HEK293 (cell line): ENCODE results near the gene C17orf67.
A peak's percentile ranks its signal among the peaks of the same experiment; 100 is the strongest.

ENCODE experiments used
- CTCF ChIA-PET: fragments of 350-600 bp; formaldehyde crosslinking; extraction: SDS; loops from one replicate; lab custom pipeline; 2021; ENCODE audit warnings: antibody characterized with exemption; lab: Yijun Ruan, JAX
- POLR2A ChIA-PET: fragments of 300-600 bp; formaldehyde crosslinking; extraction: SDS; loops from one replicate; lab custom pipeline; 2020; ENCODE audit warnings: antibody characterized with exemption, inconsistent platforms; lab: Yijun Ruan, JAX
- H3K27ac ChIP-seq: fragments of 200-500 bp; sonication (Bioruptor generic); 2 replicates; pipeline ENCODE4 v1.5.1; 2014; ENCODE audit warnings: low read depth, low read length, control low read depth, inconsistent platforms; ENCODE audit errors: extremely low read depth
- H3K36me3 ChIP-seq, 2 experiments: fragments of 200-500 bp in 1 of 2; sonication (Bioruptor generic) in 1 of 2; 1 replicate in 1 of 2; 2 replicates in 1 of 2; pipeline ENCODE4 v1.5.1; 2014 to 2017; ENCODE audit warnings: inconsistent platforms in 2 of 2, low read length in 2 of 2; ENCODE audit not compliant: control insufficient read depth in 2 of 2, insufficient read depth in 1 of 2
- H3K4me1 ChIP-seq: fragments of 200-500 bp; sonication (Bioruptor generic); 2 replicates; pipeline ENCODE4 v1.5.1; 2014; ENCODE audit warnings: mild to moderate bottlenecking, low read length, inconsistent platforms; ENCODE audit not compliant: control insufficient read depth, insufficient read depth
- H3K4me3 ChIP-seq: 2 replicates; pipeline ENCODE4 v1.5.1; 2011; ENCODE audit warnings: low read depth, mild to moderate bottlenecking, control low read depth, low read length, moderate library complexity
- H3K9me3 ChIP-seq: fragments of 200-500 bp; sonication (Bioruptor generic); 2 replicates; pipeline ENCODE4 v1.5.1; 2014; ENCODE audit warnings: low read depth, low read length, inconsistent platforms; ENCODE audit not compliant: control insufficient read depth, insufficient read depth
- HIC1 ChIP-seq: fragments of 450-650 bp; formaldehyde crosslinking; IDR thresholded peaks from 2 replicates; pipeline ENCODE4 v1.5.1; 2016; ENCODE audit warnings: missing biosample characterization, missing genetic modification characterization
- OVOL3 ChIP-seq: fragments of 450-650 bp; formaldehyde crosslinking; IDR thresholded peaks from 2 replicates; pipeline ENCODE4 v1.5.1; 2016; ENCODE audit warnings: missing biosample characterization, missing genetic modification characterization
- SCRT1 ChIP-seq: fragments of 450-650 bp; formaldehyde crosslinking; IDR thresholded peaks from 2 replicates; pipeline ENCODE4 v1.5.1; 2016; ENCODE audit warnings: missing biosample characterization, missing genetic modification characterization, borderline replicate concordance
- ZBTB17 ChIP-seq: fragments of 450-650 bp; formaldehyde crosslinking; IDR thresholded peaks from 2 replicates; pipeline ENCODE4 v1.5.1; 2016; ENCODE audit warnings: missing biosample characterization, missing genetic modification characterization
- ZBTB48 ChIP-seq: fragments of 450-650 bp; formaldehyde crosslinking; IDR thresholded peaks from 2 replicates; pipeline ENCODE4 v1.5.1; 2016; ENCODE audit warnings: missing biosample characterization, missing genetic modification characterization
- ZBTB7A ChIP-seq: fragments of 450-650 bp; formaldehyde crosslinking; IDR thresholded peaks from 2 replicates; pipeline ENCODE4 v1.5.1; 2016; ENCODE audit warnings: low read depth, missing biosample characterization, missing genetic modification characterization
- ZIC2 ChIP-seq: fragments of 450-650 bp; formaldehyde crosslinking; IDR thresholded peaks from 2 replicates; pipeline ENCODE4 v1.5.1; 2016; ENCODE audit warnings: missing biosample characterization, missing genetic modification characterization
- ZNF10 ChIP-seq: fragments of 450-650 bp; formaldehyde crosslinking; IDR thresholded peaks from 2 replicates; pipeline ENCODE4 v1.5.1; 2017; ENCODE audit warnings: missing biosample characterization, missing genetic modification characterization
- ZNF112 ChIP-seq: fragments of 450-650 bp; formaldehyde crosslinking; IDR thresholded peaks from 2 replicates; pipeline ENCODE4 v1.5.0; 2017; ENCODE audit warnings: missing biosample characterization, missing genetic modification characterization
- ZNF19 ChIP-seq: fragments of 450-650 bp; formaldehyde crosslinking; IDR thresholded peaks from 2 replicates; pipeline ENCODE4; 2016; ENCODE audit warnings: missing biosample characterization, missing genetic modification characterization, low read depth
- ZNF366 ChIP-seq: fragments of 450-650 bp; formaldehyde crosslinking; conservative IDR thresholded peaks from 2 replicates; pipeline ENCODE4 v1.5.1; 2016; ENCODE audit warnings: missing biosample characterization, missing genetic modification characterization
- ZNF394 ChIP-seq: fragments of 450-650 bp; formaldehyde crosslinking; IDR thresholded peaks from 2 replicates; pipeline ENCODE4 v1.5.1; 2016; ENCODE audit warnings: missing biosample characterization, missing genetic modification characterization, mild to moderate bottlenecking, moderate library complexity, borderline replicate concordance
- ZNF426 ChIP-seq: fragments of 450-650 bp; formaldehyde crosslinking; IDR thresholded peaks from 2 replicates; pipeline ENCODE4 v1.5.1; 2017; ENCODE audit warnings: missing biosample characterization, missing genetic modification characterization, mild to moderate bottlenecking, inconsistent platforms, moderate library complexity
- ZNF449 ChIP-seq: fragments of 450-650 bp; formaldehyde crosslinking; IDR thresholded peaks from 2 replicates; pipeline ENCODE4 v1.5.1; 2017; ENCODE audit warnings: missing biosample characterization, mild to moderate bottlenecking, missing genetic modification characterization, moderate library complexity
- ZNF473 ChIP-seq: fragments of 450-650 bp; formaldehyde crosslinking; IDR thresholded peaks from 2 replicates; pipeline ENCODE4 v1.5.1; 2017; ENCODE audit warnings: missing biosample characterization, missing genetic modification characterization
- ZNF558 ChIP-seq: fragments of 450-650 bp; formaldehyde crosslinking; IDR thresholded peaks from 2 replicates; pipeline ENCODE4 v1.5.1; 2016; ENCODE audit warnings: missing biosample characterization, missing genetic modification characterization
- ZNF560 ChIP-seq: fragments of 450-650 bp; formaldehyde crosslinking; IDR thresholded peaks from 2 replicates; pipeline ENCODE4 v1.5.1; 2017; ENCODE audit warnings: missing biosample characterization, missing genetic modification characterization, borderline replicate concordance
- ZNF621 ChIP-seq: fragments of 450-650 bp; formaldehyde crosslinking; IDR thresholded peaks from 2 replicates; pipeline ENCODE4 v1.5.1; 2017; ENCODE audit warnings: missing biosample characterization, missing genetic modification characterization
- ZNF664 ChIP-seq: fragments of 450-650 bp; formaldehyde crosslinking; IDR thresholded peaks from 2 replicates; pipeline ENCODE4 v1.5.1; 2016; ENCODE audit warnings: missing biosample characterization, missing genetic modification characterization
- ZNF701 ChIP-seq: fragments of 450-650 bp; formaldehyde crosslinking; IDR thresholded peaks from 2 replicates; pipeline ENCODE4 v1.5.1; 2016; ENCODE audit warnings: missing biosample characterization, missing genetic modification characterization
- ZNF768 ChIP-seq: fragments of 450-650 bp; formaldehyde crosslinking; IDR thresholded peaks from 2 replicates; pipeline ENCODE4 v1.5.1; 2018; ENCODE audit warnings: missing biosample characterization, mild to moderate bottlenecking, missing genetic modification characterization
- ZSCAN18 ChIP-seq: fragments of 450-650 bp; formaldehyde crosslinking; IDR thresholded peaks from 2 replicates; pipeline ENCODE4 v1.5.1; 2016; ENCODE audit warnings: missing biosample characterization, missing genetic modification characterization
- TF ChIP-seq, protein P1 (sequence below): fragments of 450-650 bp; formaldehyde crosslinking; IDR thresholded peaks from 2 replicates; pipeline ENCODE4 v1.5.1; 2016; ENCODE audit warnings: missing biosample characterization, missing genetic modification characterization

C17orf67 gene

GRCh38 chr17:56771563-56771962 is 62.2 kb downstream of the C17orf67 start:
- Histone ChIP-seq H3K27ac (no peak overlapping the region), H3K9me3 (no peaks in the 10 kb centered on the region), H3K36me3 (no peaks in the 10 kb centered on the region), H3K4me1 (no peaks in the 10 kb centered on the region), H3K4me3 (no peak overlapping the region)
- ChIA-PET POLR2A (no interaction called here), CTCF (interaction anchor here (0.6 to 4.1 kb wide), 7 partner anchors 9 to 452 kb away, joined by 3 to 28 read pairs (median 4); no protein-coding TSS in a partner anchor)
- TF ChIP-seq, protein P1, sequence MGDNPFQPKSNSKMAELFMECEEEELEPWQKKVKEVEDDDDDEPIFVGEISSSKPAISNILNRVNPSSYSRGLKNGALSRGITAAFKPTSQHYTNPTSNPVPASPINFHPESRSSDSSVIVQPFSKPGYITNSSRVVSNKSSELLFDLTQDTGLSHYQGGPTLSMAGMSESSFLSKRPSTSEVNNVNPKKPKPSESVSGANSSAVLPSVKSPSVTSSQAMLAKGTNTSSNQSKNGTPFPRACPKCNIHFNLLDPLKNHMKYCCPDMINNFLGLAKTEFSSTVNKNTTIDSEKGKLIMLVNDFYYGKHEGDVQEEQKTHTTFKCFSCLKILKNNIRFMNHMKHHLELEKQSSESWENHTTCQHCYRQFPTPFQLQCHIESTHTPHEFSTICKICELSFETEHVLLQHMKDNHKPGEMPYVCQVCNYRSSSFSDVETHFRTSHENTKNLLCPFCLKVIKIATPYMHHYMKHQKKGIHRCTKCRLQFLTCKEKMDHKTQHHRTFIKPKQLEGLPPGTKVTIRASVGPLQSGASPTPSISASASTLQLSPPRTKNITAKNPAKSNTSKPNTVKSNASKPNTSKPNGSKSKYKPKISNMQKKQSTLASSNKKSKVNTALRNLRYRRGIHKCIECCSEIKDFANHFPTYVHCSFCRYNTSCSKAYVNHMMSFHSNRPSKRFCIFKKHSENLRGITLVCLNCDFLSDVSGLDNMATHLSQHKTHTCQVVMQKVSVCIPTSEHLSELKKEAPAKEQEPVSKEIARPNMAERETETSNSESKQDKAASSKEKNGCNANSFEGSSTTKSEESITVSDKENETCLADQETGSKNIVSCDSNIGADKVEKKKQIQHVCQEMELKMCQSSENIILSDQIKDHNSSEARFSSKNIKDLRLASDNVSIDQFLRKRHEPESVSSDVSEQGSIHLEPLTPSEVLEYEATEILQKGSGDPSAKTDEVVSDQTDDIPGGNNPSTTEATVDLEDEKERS (tag by site-specific recombination), result no peak

DNA sequence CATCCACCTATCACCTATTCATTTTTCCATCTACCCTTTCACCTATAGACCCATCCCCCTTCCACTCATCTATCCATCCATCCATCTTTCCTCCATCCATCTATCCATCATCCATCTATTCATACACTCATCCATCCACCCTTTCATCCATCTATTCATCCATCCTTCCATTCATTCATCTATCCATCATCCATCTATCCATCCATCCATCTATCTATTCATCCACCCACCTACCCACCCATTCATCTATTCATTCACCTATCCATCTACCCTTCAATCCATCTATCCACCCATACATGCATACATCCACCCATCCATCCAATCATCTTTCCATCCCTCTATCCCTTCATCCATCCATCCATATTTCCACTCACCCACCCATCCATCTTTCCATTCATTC is 63.3 kb downstream of the C17orf67 start:
- ChIA-PET CTCF (interaction anchor here (0.6 to 4.1 kb wide), 4 partner anchors 10 to 55 kb away, joined by 3 to 28 read pairs (median 4); no protein-coding TSS in a partner anchor), POLR2A (interaction anchor here (0.6 kb wide), 1 partner anchor 9 kb away, joined by 3 read pairs; no protein-coding TSS in a partner anchor)
- Histone ChIP-seq H3K4me1 (no peaks in the 10 kb centered on the region), H3K4me3 (no peak overlapping the region), H3K9me3 (no peaks in the 10 kb centered on the region), H3K27ac (no peak overlapping the region), H3K36me3 (no peaks in the 10 kb centered on the region)
- TF ChIP-seq ZBTB17 (tag by site-specific recombination) (peak; percentile 89), ZIC2 (tag by site-specific recombination) (no peak), HIC1 (no peak), ZNF366 (tag by site-specific recombination) (peak; percentile 98), ZNF449 (tag by site-specific recombination) (no peak), ZBTB48 (no peak), ZNF473 (tag by site-specific recombination) (0 out of 2 replicates have a peak, but pooled peaks have one; percentile 21), ZNF10 (tag by site-specific recombination) (no peak), ZNF701 (tag by site-specific recombination) (no peak), ZNF621 (tag by site-specific recombination) (0 out of 2 replicates have a peak, but pooled peaks have one; percentile 45), SCRT1 (tag by site-specific recombination) (no peak), OVOL3 (tag by site-specific recombination) (no peak), ZNF664 (tag by site-specific recombination) (no peak), ZNF112 (0 out of 2 replicates have a peak, but pooled peaks have one; percentile 38), ZSCAN18 (tag by site-specific recombination) (no peak), ZNF558 (tag by site-specific recombination) (no peak), ZBTB7A (tag by site-specific recombination) (no peak), ZNF426 (no peak), ZNF560 (tag by site-specific recombination) (no peak), ZNF768 (tag by site-specific recombination) (no peak), ZNF394 (tag by site-specific recombination) (no peak), ZNF19 (tag by site-specific recombination) (no peak)
- TF ChIP-seq, protein P1 (tag by site-specific recombination), result no peak
